Cardiac fibroblast (primary cell): ENCODE results near the gene PARM1.

Experiments
- DNase-seq, 2 donors: peaks; one replicate each; pipeline versions ENCODE4 v3.0.0 to v3.0.0-alpha.2; 2010; ENCODE audit warnings: low read depth in 2 of 2
- H3K4me3 ChIP-seq, 2 donors: replicated peaks in 1 of 2; 1 replicate in 1 of 2; 2 replicates in 1 of 2; pipeline ENCODE4 v1.5.1; 2011; ENCODE audit warnings: low read depth in 2 of 2, low read length in 2 of 2, mild to moderate bottlenecking in 2 of 2, moderate library complexity in 1 of 2
- TF ChIP-seq, protein P1 (sequence below): IDR thresholded peaks from one replicate; pipeline ENCODE4 v1.5.1; 2011; ENCODE audit warnings: low read depth, mild to moderate bottlenecking, low read length, inconsistent platforms

Gene PARM1

GRCh38 chr4:75016472-75016871 lies 83.6 kb downstream of the PARM1 start:
- no peak for DNase-seq
- TF ChIP-seq, protein P1, sequence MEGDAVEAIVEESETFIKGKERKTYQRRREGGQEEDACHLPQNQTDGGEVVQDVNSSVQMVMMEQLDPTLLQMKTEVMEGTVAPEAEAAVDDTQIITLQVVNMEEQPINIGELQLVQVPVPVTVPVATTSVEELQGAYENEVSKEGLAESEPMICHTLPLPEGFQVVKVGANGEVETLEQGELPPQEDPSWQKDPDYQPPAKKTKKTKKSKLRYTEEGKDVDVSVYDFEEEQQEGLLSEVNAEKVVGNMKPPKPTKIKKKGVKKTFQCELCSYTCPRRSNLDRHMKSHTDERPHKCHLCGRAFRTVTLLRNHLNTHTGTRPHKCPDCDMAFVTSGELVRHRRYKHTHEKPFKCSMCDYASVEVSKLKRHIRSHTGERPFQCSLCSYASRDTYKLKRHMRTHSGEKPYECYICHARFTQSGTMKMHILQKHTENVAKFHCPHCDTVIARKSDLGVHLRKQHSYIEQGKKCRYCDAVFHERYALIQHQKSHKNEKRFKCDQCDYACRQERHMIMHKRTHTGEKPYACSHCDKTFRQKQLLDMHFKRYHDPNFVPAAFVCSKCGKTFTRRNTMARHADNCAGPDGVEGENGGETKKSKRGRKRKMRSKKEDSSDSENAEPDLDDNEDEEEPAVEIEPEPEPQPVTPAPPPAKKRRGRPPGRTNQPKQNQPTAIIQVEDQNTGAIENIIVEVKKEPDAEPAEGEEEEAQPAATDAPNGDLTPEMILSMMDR = no peak
- H3K4me3 ChIP-seq = no peak overlapping the region

GRCh38 chr4:75018811-75019479 lies 86.0 kb downstream of the PARM1 start:
- TF ChIP-seq, protein P1 = no peak
- DNase-seq = no peak
- no peak overlapping the region for H3K4me3 ChIP-seq

- TF ChIP-seq, protein P1 = no peak
- DNase-seq = no peak
- no peak overlapping the region for H3K4me3 ChIP-seq
Observed at GRCh38 chr4:75025431-75025830, 92.5 kb downstream of the PARM1 start.

DNA sequence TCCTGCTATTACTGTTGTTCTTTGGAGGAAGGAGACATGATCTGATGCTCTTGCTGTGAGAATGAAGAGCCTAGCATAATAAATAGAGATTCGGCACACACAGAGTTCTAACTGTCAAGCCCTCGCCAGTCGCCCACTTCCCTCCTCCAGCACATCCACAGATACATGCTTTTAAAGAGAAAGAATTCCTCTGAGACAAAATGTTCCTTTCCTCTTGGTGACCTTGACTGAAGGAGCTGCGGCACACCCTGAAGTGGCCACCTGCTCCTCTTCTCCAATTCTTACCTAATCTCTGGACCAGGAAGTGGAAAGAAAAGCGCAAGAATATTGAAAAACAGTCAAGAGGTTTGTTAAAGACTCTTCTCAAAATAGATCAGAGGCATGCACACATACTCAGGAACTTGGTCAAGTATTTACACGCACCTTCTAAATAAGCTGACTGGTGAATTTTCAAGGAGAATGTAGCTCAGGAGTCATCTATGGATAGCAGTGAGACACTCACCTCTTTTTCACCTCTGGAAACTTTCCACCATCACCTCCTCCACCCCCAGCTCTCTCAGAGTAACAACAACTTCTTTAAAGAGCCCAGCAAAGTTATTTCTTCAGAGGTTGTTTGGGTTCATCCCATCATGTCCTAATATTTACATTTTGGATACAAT lies 95.4 kb downstream of the PARM1 start:
- TF ChIP-seq, protein P1 = no peak
- DNase-seq = no peak
- no peak overlapping the region for H3K4me3 ChIP-seq

- H3K4me3 ChIP-seq = no peak overlapping the region
- TF ChIP-seq, protein P1 = no peak
- no peak for DNase-seq
Observed at GRCh38 chr4:75030028-75030427, 97.1 kb downstream of the PARM1 start.

DNA sequence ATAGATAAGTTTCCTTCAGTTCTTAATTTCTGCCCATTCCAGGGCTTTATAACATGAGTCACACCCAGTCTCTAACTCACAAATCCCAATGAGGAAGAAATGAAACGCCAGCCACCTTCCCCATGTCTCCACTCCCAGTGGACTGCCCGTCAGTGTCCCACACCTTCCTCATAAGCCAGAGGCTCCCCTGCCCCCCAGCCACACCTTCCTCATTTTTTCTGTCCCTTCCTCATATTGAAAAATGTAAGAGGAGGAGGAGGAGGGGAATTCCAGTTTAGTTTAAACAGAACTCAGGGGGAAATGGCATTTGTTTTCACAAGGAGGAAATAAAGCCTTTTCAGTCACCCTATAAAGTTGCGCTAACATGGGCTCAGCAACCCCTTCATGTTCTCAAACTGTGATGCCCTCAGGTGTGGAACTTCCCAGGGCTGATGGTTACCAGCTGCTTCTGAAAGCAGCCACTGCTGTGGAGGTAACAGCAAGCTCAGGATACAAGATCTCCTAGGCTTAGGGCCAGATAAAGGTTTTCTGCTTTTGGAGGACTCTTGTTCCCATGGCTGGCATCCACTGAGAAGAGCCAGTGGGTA lies 97.8 kb downstream of the PARM1 start:
- DNase-seq = no peak
- TF ChIP-seq, protein P1 = no peak
- no peak overlapping the region for H3K4me3 ChIP-seq
